ENCODE measurements around the gene MRPL10. TPM values are rescaled to one million over a fixed set of nuclear protein-coding genes. Genes with fewer than 3 reads are reported as not detected.

MRPL10 gene
- total and polyA plus RNA-seq, 2 donors (not counting 1 experiment from before 2014, with no cell fraction given) = 31.0 to 44.7 TPM

DNA sequence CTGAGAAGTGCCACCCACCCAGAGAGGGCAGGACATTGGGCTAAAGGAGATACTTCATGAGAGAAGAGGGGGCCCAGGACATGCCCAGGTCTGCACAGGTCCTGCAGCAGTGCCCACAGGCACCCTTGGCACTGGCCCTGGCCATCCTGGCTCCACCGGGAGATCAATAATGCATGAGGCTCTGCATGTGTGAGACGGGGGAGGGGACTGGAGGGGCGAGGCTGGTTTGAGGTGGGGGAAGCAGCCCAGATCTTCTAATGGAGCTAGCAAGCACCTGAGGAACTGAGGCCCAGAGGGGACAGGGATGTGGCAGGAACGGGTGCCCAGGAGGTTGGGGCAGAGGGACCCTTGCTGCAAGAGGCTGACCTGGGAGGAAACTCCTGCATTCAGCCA, 10.3 kb downstream of the MRPL10 start:
- Histone ChIP-seq H3K4me1 (ENCODE audit: control insufficient read depth, extremely low read depth, insufficient read depth, low read length) (peaks cover 6% of the 10 kb centered on the region), H3K4me3 (replicated peaks in 1 of 4; ENCODE audit: control extremely low read depth in 1 of 4, insufficient read depth in 1 of 4, low read depth in 3 of 4, low read length in 4 of 4) (peak overlapping the region; percentile 21 to 76 (median 66)), H3K4me2 (ENCODE audit: extremely low read depth, insufficient read depth, low read length) (peak overlapping the region; percentile 76), H3K9ac (ENCODE audit: insufficient read depth, low read length) (no peak overlapping the region), H3K27me3 (ENCODE audit: control insufficient read depth, insufficient read depth, low read length) (no peaks in the 10 kb centered on the region), H3K36me3 (ENCODE audit: control insufficient read depth, insufficient read depth, low read length) (peaks cover 11% of the 10 kb centered on the region), H3K9me3 (ENCODE audit: control insufficient read depth, insufficient read depth, low read depth, low read length) (no peaks in the 10 kb centered on the region), H4K20me1 (ENCODE audit: control insufficient read depth, extremely low read depth, insufficient read depth, low read length) (no peaks in the 10 kb centered on the region), H2AFZ (ENCODE audit: low read length) (no peak overlapping the region), H3K27ac (ENCODE audit: insufficient read depth, low read length) (no peak overlapping the region), H3K79me2 (ENCODE audit: control insufficient read depth, insufficient read depth, low read length) (no peaks in the 10 kb centered on the region)
- no peak for DNase-seq (ENCODE audit: low read depth in 2 of 2)
- no peak for TF ChIP-seq EZH2 (IDR thresholded peaks at IDR 0.05; ENCODE audit: low read length, missing control alignments)
- TF ChIP-seq, protein P1, sequence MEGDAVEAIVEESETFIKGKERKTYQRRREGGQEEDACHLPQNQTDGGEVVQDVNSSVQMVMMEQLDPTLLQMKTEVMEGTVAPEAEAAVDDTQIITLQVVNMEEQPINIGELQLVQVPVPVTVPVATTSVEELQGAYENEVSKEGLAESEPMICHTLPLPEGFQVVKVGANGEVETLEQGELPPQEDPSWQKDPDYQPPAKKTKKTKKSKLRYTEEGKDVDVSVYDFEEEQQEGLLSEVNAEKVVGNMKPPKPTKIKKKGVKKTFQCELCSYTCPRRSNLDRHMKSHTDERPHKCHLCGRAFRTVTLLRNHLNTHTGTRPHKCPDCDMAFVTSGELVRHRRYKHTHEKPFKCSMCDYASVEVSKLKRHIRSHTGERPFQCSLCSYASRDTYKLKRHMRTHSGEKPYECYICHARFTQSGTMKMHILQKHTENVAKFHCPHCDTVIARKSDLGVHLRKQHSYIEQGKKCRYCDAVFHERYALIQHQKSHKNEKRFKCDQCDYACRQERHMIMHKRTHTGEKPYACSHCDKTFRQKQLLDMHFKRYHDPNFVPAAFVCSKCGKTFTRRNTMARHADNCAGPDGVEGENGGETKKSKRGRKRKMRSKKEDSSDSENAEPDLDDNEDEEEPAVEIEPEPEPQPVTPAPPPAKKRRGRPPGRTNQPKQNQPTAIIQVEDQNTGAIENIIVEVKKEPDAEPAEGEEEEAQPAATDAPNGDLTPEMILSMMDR (conservative IDR thresholded peaks at IDR 0.05 in 1 of 2, IDR thresholded peaks at IDR 0.05 in 1 of 2; ENCODE audit: low read depth in 1 of 2, low read length in 2 of 2) = no peak

- Histone ChIP-seq H3K79me2 (ENCODE audit: control insufficient read depth, insufficient read depth, low read length) (no peaks in the 10 kb centered on the region), H3K9me3 (ENCODE audit: control insufficient read depth, insufficient read depth, low read depth, low read length) (no peaks in the 10 kb centered on the region), H3K36me3 (ENCODE audit: control insufficient read depth, insufficient read depth, low read length) (peaks cover 11% of the 10 kb centered on the region), H2AFZ (ENCODE audit: low read length) (no peak overlapping the region), H3K9ac (ENCODE audit: insufficient read depth, low read length) (no peak overlapping the region), H3K4me1 (ENCODE audit: control insufficient read depth, extremely low read depth, insufficient read depth, low read length) (peaks cover 6% of the 10 kb centered on the region), H3K27ac (ENCODE audit: insufficient read depth, low read length) (no peak overlapping the region), H3K27me3 (ENCODE audit: control insufficient read depth, insufficient read depth, low read length) (no peaks in the 10 kb centered on the region), H4K20me1 (ENCODE audit: control insufficient read depth, extremely low read depth, insufficient read depth, low read length) (no peaks in the 10 kb centered on the region), H3K4me3 (replicated peaks in 1 of 4; ENCODE audit: control extremely low read depth in 1 of 4, insufficient read depth in 1 of 4, low read depth in 3 of 4, low read length in 4 of 4) (no peak overlapping the region), H3K4me2 (ENCODE audit: extremely low read depth, insufficient read depth, low read length) (no peak overlapping the region)
- no peak for DNase-seq (ENCODE audit: low read depth in 2 of 2)
- TF ChIP-seq EZH2 (IDR thresholded peaks at IDR 0.05; ENCODE audit: low read length, missing control alignments) = no peak
- TF ChIP-seq, protein P1 (conservative IDR thresholded peaks at IDR 0.05 in 1 of 2, IDR thresholded peaks at IDR 0.05 in 1 of 2; ENCODE audit: low read depth in 1 of 2, low read length in 2 of 2) = no peak
Measured at GRCh38 chr17:47820033-47820789, 11.1 kb downstream of the MRPL10 start.

GRCh38 chr17:47819475-47819874, 11.9 kb downstream of the MRPL10 start:
- peaks cover 6% of the 10 kb centered on the region for H3K4me1 ChIP-seq (ENCODE audit: control insufficient read depth, extremely low read depth, insufficient read depth, low read length)
- H3K4me3 ChIP-seq (replicated peaks in 1 of 4; ENCODE audit: control extremely low read depth in 1 of 4, insufficient read depth in 1 of 4, low read depth in 3 of 4, low read length in 4 of 4) = no peak overlapping the region
- no peaks in the 10 kb centered on the region for H4K20me1 ChIP-seq (ENCODE audit: control insufficient read depth, extremely low read depth, insufficient read depth, low read length)
- no peak overlapping the region for H2AFZ ChIP-seq (ENCODE audit: low read length)
- no peak overlapping the region for H3K9ac ChIP-seq (ENCODE audit: insufficient read depth, low read length)
- DNase-seq (ENCODE audit: low read depth in 2 of 2) = no peak
- H3K36me3 ChIP-seq (ENCODE audit: control insufficient read depth, insufficient read depth, low read length) = peaks cover 11% of the 10 kb centered on the region
- no peaks in the 10 kb centered on the region for H3K9me3 ChIP-seq (ENCODE audit: control insufficient read depth, insufficient read depth, low read depth, low read length)
- H3K27me3 ChIP-seq (ENCODE audit: control insufficient read depth, insufficient read depth, low read length) = no peaks in the 10 kb centered on the region
- no peak overlapping the region for H3K27ac ChIP-seq (ENCODE audit: insufficient read depth, low read length)
- H3K79me2 ChIP-seq (ENCODE audit: control insufficient read depth, insufficient read depth, low read length) = no peaks in the 10 kb centered on the region
- no peak overlapping the region for H3K4me2 ChIP-seq (ENCODE audit: extremely low read depth, insufficient read depth, low read length)
- TF ChIP-seq EZH2 (IDR thresholded peaks at IDR 0.05; ENCODE audit: low read length, missing control alignments) = no peak
- TF ChIP-seq, protein P1 (conservative IDR thresholded peaks at IDR 0.05 in 1 of 2, IDR thresholded peaks at IDR 0.05 in 1 of 2; ENCODE audit: low read depth in 1 of 2, low read length in 2 of 2) = no peak

Measured in fibroblast of lung (primary cell).